Measurements from ENCODE around the gene SDCBP2.

SDCBP2 gene

GRCh38 chr20:1269235-1269634, 59.7 kb downstream of the SDCBP2 start:
- DNase-seq: no peak

GRCh38 chr20:1267809-1268374, 61.0 kb downstream of the SDCBP2 start:
- no peak for DNase-seq

- no peak for DNase-seq
These were observed 61.8 kb downstream of the SDCBP2 start for GRCh38 chr20:1267161-1267560.

GRCh38 chr20:1266167-1266973, 62.6 kb downstream of the SDCBP2 start, which contains the start of gene SNPH:
TSS of gene SNPH (plus strand) at chr20:1266294. CDS start at chr20:1296240, 29,946 bp downstream.
- peak; percentile 61 to 63 for DNase-seq

GRCh38 chr20:1265916-1266166, 63.1 kb downstream of the SDCBP2 start:
- no peak for DNase-seq

GRCh38 chr20:1265226-1265915, 63.6 kb downstream of the SDCBP2 start:
- no peak for DNase-seq

- DNase-seq: no peak
These were observed 64.2 kb downstream of the SDCBP2 start for GRCh38 chr20:1264727-1265126.

GRCh38 chr20:1263853-1264252, 65.1 kb downstream of the SDCBP2 start:
- DNase-seq: no peak
